CD14-positive monocyte (primary cell): ENCODE measurements around the gene BUD31. TPM values are rescaled to one million over a fixed set of nuclear protein-coding genes. Genes with fewer than 3 reads are reported as not detected.
A peak's percentile ranks its signal among the peaks of the same experiment; 100 is the strongest.

Experiments used
- DNase-seq, 3 donors: peaks; one replicate each; pipeline ENCODE4 v3.0.0-alpha.2; 2011 to 2022
- H2AFZ ChIP-seq: 2 replicates; pipeline ENCODE4 v1.6.0; 2012; ENCODE audit warnings: mild to moderate bottlenecking, low read depth, low read length, inconsistent platforms; ENCODE audit not compliant: insufficient read depth, poor library complexity, severe bottlenecking
- H3K27ac ChIP-seq, 2 donors: 1 replicate in 1 of 2; 2 replicates in 1 of 2; pipeline ENCODE4 v1.5.1; 2012 to 2013; ENCODE audit warnings: low read length in 2 of 2, control low read depth in 1 of 2, inconsistent platforms in 1 of 2, low read depth in 1 of 2, mild to moderate bottlenecking in 1 of 2
- H3K27me3 ChIP-seq, 2 donors: one replicate each; pipeline versions ENCODE4 v1.6.0 to v1.6.1; 2011 to 2013; ENCODE audit warnings: low read length in 2 of 2; ENCODE audit not compliant: control insufficient read depth in 2 of 2, insufficient read depth in 2 of 2
- H3K36me3 ChIP-seq, 2 donors: replicated peaks in 1 of 2; 1 replicate in 1 of 2; 2 replicates in 1 of 2; pipeline versions ENCODE4 v1.5.1 to v1.6.1; 2012 to 2013; ENCODE audit warnings: low read length in 2 of 2, control low read depth in 1 of 2, inconsistent platforms in 1 of 2, mild to moderate bottlenecking in 1 of 2; ENCODE audit not compliant: insufficient read depth in 2 of 2, control insufficient read depth in 1 of 2
- H3K4me1 ChIP-seq, 2 donors: 1 replicate in 1 of 2; 2 replicates in 1 of 2; pipeline versions ENCODE4 v1.5.1 to v1.6.1; 2012 to 2013; ENCODE audit warnings: low read length in 2 of 2, control low read depth in 1 of 2, inconsistent platforms in 1 of 2, mild to moderate bottlenecking in 1 of 2, moderate library complexity in 1 of 2; ENCODE audit not compliant: insufficient read depth in 2 of 2, control insufficient read depth in 1 of 2
- H3K4me2 ChIP-seq: replicated peaks from 2 replicates; pipeline ENCODE3; 2012; ENCODE audit warnings: low read length, moderate library complexity, mild to moderate bottlenecking; ENCODE audit not compliant: poor library complexity, severe bottlenecking; ENCODE audit errors: extremely low read depth
- H3K4me3 ChIP-seq, 3 experiments: fragments of 200-600 bp in 1 of 3; sonication (generic) in 1 of 3; replicated peaks in 1 of 3; 1 replicate in 2 of 3; 2 replicates in 1 of 3; pipeline ENCODE4 v1.5.1; 2011 to 2013; ENCODE audit warnings: low read length in 3 of 3, mild to moderate bottlenecking in 3 of 3, control low read depth in 2 of 3, low read depth in 2 of 3, inconsistent platforms in 1 of 3, moderate library complexity in 1 of 3
- H3K79me2 ChIP-seq: 2 replicates; pipeline ENCODE4 v1.6.0; 2012; ENCODE audit warnings: mild to moderate bottlenecking, control low read depth, inconsistent platforms, low read length, moderate library complexity; ENCODE audit not compliant: insufficient read depth
- H3K9ac ChIP-seq: 2 replicates; pipeline ENCODE4 v1.6.0; 2017; ENCODE audit warnings: low read length, mild to moderate bottlenecking; ENCODE audit not compliant: insufficient read depth, poor library complexity, severe bottlenecking
- H3K9me3 ChIP-seq, 2 donors: replicated peaks in 1 of 2; 1 replicate in 1 of 2; 2 replicates in 1 of 2; pipeline versions ENCODE4 v1.5.1 to v1.6.1; 2012 to 2013; ENCODE audit warnings: low read length in 2 of 2, control low read depth in 1 of 2; ENCODE audit not compliant: control insufficient read depth in 1 of 2, insufficient read depth in 1 of 2
- H4K20me1 ChIP-seq: 2 replicates; pipeline ENCODE4 v1.6.0; 2012; ENCODE audit warnings: mild to moderate bottlenecking, low read length, control low read depth, moderate library complexity; ENCODE audit not compliant: insufficient read depth
- H3K27ac Mint-ChIP-seq, 7 donors: one replicate each; pipeline ENCODE4 v1.8.0; 2020; ENCODE audit warnings: mild to moderate bottlenecking in 7 of 7, mixed read lengths in 7 of 7, moderate library complexity in 6 of 7, inconsistent platforms in 2 of 7
- H3K27me3 Mint-ChIP-seq, 3 donors: one replicate each; pipeline ENCODE4 v1.8.0; 2021 to 2022; ENCODE audit warnings: low read depth in 3 of 3, mild to moderate bottlenecking in 3 of 3, mixed read lengths in 3 of 3, moderate library complexity in 3 of 3, inconsistent platforms in 1 of 3
- H3K36me3 Mint-ChIP-seq, 2 donors: one replicate each; pipeline ENCODE4 v1.8.0; 2020; ENCODE audit warnings: mixed read lengths in 2 of 2, inconsistent platforms in 1 of 2, mild to moderate bottlenecking in 1 of 2
- H3K4me1 Mint-ChIP-seq: one replicate; pipeline ENCODE4 v1.8.0; 2020; ENCODE audit warnings: mild to moderate bottlenecking, mixed read lengths
- H3K4me3 Mint-ChIP-seq, 2 donors: one replicate each; pipeline ENCODE4 v1.8.0; 2020; ENCODE audit warnings: mild to moderate bottlenecking in 2 of 2, mixed read lengths in 2 of 2, moderate library complexity in 1 of 2
- H3K9me3 Mint-ChIP-seq, 7 donors: one replicate each; pipeline ENCODE4 v1.8.0; 2020 to 2022; ENCODE audit warnings: mixed read lengths in 7 of 7, mild to moderate bottlenecking in 6 of 7, moderate library complexity in 6 of 7, inconsistent platforms in 2 of 7
- WGBS: methylation state at CpG from one replicate; pipeline ENCODE4 v1.1.5; 2013; ENCODE audit warnings: missing lambda C conversion rate; ENCODE audit not compliant: insufficient coverage; 5-methylcytosine and 5-hydroxymethylcytosine counted together
- intact Hi-C, 2 donors: fragments of 100-400 bp; cut with micrococcal nuclease; formaldehyde crosslinking; loops; one replicate each; pipeline versions ENCODE4 v1.15.0 to v1.15.1; 2023
- polyA plus RNA-seq, 3 donors: library from polyadenylated mRNA; depleted of rRNA in 1 of 3; unstranded in 2 of 3; stranded (reverse) in 1 of 3; fragments of 300-500 nt in 2 of 3; fragments of >200 nt in 1 of 3; fragmentation: Illumina TruSeq in 2 of 3; gene quantifications; 1 replicate in 2 of 3; 2 replicates in 1 of 3; pipeline ENCODE4 v1.2.3, GENCODE V29; 2012 to 2021
- TF ChIP-seq, protein P1 (sequence below): fragments of 200-600 bp; IDR thresholded peaks from one replicate; pipeline ENCODE4 v1.8.0; 2022; ENCODE audit warnings: antibody characterized with exemption, mild to moderate bottlenecking

BUD31 gene
- polyA plus RNA-seq, 3 donors = 34.3 to 256 (median 241) TPM

DNA sequence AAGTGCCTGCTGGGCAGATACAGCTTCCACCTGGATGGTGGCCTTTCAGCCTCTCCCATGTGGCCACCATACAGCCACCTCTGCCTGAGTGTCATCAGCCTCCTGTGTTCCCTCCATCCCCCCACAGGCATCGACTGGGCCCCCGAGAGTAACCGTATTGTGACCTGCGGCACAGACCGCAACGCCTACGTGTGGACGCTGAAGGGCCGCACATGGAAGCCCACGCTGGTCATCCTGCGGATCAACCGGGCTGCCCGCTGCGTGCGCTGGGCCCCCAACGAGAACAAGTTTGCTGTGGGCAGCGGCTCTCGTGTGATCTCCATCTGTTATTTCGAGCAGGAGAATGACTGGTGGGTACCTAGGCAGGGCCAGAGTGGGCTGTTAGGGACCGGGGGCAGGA is 20.9 kb upstream of the BUD31 start:
- Histone ChIP-seq H2AFZ (no peak overlapping the region), H3K36me3 (peaks cover 80 to 93% of the 10 kb centered on the region in 2 donors), H3K27me3 (no peaks in the 10 kb centered on the region), H4K20me1 (peaks cover 100% of the 10 kb centered on the region), H3K4me2 (no peak overlapping the region), H3K9me3 (no peaks in the 10 kb centered on the region), H3K27ac (peak overlapping the region in 1 of 2 donors; percentile 14), H3K4me3 (no peak overlapping the region), H3K9ac (no peak overlapping the region), H3K4me1 (peaks cover 37 to 66% of the 10 kb centered on the region in 2 donors), H3K79me2 (peaks cover 97% of the 10 kb centered on the region)
- peaks cover 54 to 97% of the 10 kb centered on the region in 2 donors for H3K36me3 Mint-ChIP-seq
- peaks cover 0 to 3% (median 0%) of the 10 kb centered on the region in 3 donors for H3K27me3 Mint-ChIP-seq
- TF ChIP-seq, protein P1, sequence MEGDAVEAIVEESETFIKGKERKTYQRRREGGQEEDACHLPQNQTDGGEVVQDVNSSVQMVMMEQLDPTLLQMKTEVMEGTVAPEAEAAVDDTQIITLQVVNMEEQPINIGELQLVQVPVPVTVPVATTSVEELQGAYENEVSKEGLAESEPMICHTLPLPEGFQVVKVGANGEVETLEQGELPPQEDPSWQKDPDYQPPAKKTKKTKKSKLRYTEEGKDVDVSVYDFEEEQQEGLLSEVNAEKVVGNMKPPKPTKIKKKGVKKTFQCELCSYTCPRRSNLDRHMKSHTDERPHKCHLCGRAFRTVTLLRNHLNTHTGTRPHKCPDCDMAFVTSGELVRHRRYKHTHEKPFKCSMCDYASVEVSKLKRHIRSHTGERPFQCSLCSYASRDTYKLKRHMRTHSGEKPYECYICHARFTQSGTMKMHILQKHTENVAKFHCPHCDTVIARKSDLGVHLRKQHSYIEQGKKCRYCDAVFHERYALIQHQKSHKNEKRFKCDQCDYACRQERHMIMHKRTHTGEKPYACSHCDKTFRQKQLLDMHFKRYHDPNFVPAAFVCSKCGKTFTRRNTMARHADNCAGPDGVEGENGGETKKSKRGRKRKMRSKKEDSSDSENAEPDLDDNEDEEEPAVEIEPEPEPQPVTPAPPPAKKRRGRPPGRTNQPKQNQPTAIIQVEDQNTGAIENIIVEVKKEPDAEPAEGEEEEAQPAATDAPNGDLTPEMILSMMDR = no peak
- H3K9me3 Mint-ChIP-seq = no peaks in the 10 kb centered on the region
- H3K27ac Mint-ChIP-seq = peak overlapping the region in 3 of 7 donors; percentile 63 to 80 (median 70)
- intact Hi-C loops = no loop called here
- no peak overlapping the region for H3K4me3 Mint-ChIP-seq
- DNase-seq = no peak
- 94% methylated on average over 18 of the region's 20 CpGs for WGBS
- H3K4me1 Mint-ChIP-seq = peaks cover 49% of the 10 kb centered on the region

DNA sequence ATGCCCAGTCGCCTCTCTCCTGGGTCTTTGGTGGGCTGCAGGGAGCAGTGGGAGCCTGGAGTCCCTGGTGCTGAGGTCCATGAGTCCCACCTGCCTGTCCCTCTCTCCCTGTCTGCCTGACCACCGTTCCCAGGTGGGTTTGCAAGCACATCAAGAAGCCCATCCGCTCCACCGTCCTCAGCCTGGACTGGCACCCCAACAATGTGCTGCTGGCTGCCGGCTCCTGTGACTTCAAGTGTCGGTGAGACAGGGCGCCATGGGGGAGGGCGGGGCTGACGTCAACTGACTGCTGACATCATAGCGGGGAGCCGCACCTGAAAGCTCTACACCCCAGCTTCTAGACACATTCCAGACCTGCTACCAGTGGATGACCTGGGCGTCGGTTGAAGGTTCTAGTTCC is 19.0 kb upstream of the BUD31 start:
- peaks cover 21 to 55% of the 10 kb centered on the region in 2 donors for H3K4me1 ChIP-seq
- H3K27ac Mint-ChIP-seq = no peak overlapping the region
- WGBS = 96% methylated on average over 10 of the region's 13 CpGs

More for the DNA sequence above, 19.0 kb upstream of the BUD31 start:
- H3K36me3 ChIP-seq = peaks cover 85 to 93% of the 10 kb centered on the region in 2 donors
- no peak overlapping the region for H3K9ac ChIP-seq
- Mint-ChIP-seq H3K4me3 (no peak overlapping the region), H3K9me3 (no peaks in the 10 kb centered on the region), H3K4me1 (peaks cover 44% of the 10 kb centered on the region), H3K36me3 (peaks cover 62 to 99% of the 10 kb centered on the region in 2 donors), H3K27me3 (peaks cover 0 to 3% (median 0%) of the 10 kb centered on the region in 3 donors)
- no peak overlapping the region for H2AFZ ChIP-seq
- H3K9me3 ChIP-seq = no peaks in the 10 kb centered on the region
- H4K20me1 ChIP-seq = peaks cover 100% of the 10 kb centered on the region
- H3K4me3 ChIP-seq = no peak overlapping the region
- intact Hi-C loops = no loop called here
- no peak for DNase-seq
- H3K79me2 ChIP-seq = peaks cover 97% of the 10 kb centered on the region
- no peak overlapping the region for H3K27ac ChIP-seq
- H3K4me2 ChIP-seq = no peak overlapping the region
- H3K27me3 ChIP-seq = no peaks in the 10 kb centered on the region
- TF ChIP-seq, protein P1 = no peak
